Placental pericyte (primary cell): ENCODE data around the gene OR4C15. TPM values are rescaled to one million over a fixed set of nuclear protein-coding genes. Genes with fewer than 3 reads are reported as not detected.

Source experiments
- total RNA-seq: library from RNA; depleted of rRNA; stranded (reverse); fragments of >200 nt; gene quantifications from 2 replicates; pipeline ENCODE4 v1.2.3, GENCODE V29; 2012

The OR4C15 gene
- total RNA-seq, result not detected in 2 replicates

GRCh38 chr11:55554169-55554568 lies at the start of gene OR4C15:
Gene OR4C15 (plus strand): TSS chr11:55554469. CDS start chr11:55554469, 0 bp downstream.

GRCh38 chr11:55571828-55572227 lies 17.6 kb downstream of the OR4C15 start, which contains the start of gene OR4C16:
Gene OR4C16 (plus strand): TSS chr11:55572128. CDS start chr11:55572128, 0 bp downstream.

Other genes with a start within 250 kb of the OR4C15 start
- not detected in 2 replicates for gene OR4A16, start 211.3 kb upstream of the OR4C15 start, total RNA-seq
- not detected in 2 replicates for gene OR4A15, start 186.5 kb upstream of the OR4C15 start, total RNA-seq
- gene OR4C16, start 17.7 kb downstream of the OR4C15 start, total RNA-seq, result not detected in 2 replicates
- gene OR4C11, start 53.2 kb downstream of the OR4C15 start, total RNA-seq, result not detected in 2 replicates
- gene OR4P4, start 80.6 kb downstream of the OR4C15 start, total RNA-seq, result not detected in 2 replicates
- gene OR4S2, start 93.9 kb downstream of the OR4C15 start, total RNA-seq, result not detected in 2 replicates
- not detected in 2 replicates for gene OR4C6, start 107.7 kb downstream of the OR4C15 start, total RNA-seq
- not detected in 2 replicates for gene OR5D13, start 219.0 kb downstream of the OR4C15 start, total RNA-seq
- not detected in 2 replicates for gene OR5D14, start 241.1 kb downstream of the OR4C15 start, total RNA-seq